Breast epithelium (tissue), 3 donors: ENCODE data around the gene IL5RA.

ENCODE experiments used
- CTCF ChIP-seq, 3 donors: fragments of 450-650 bp; IDR thresholded peaks; one replicate each; pipeline ENCODE4 v1.5.1; 2016 to 2017; ENCODE audit warnings: antibody characterized with exemption in 3 of 3, mild to moderate bottlenecking in 3 of 3, moderate library complexity in 3 of 3
- POLR2A ChIP-seq: fragments of 450-650 bp; IDR thresholded peaks from one replicate; pipeline ENCODE4 v1.6.1; 2016; ENCODE audit warnings: antibody characterized with exemption, mild to moderate bottlenecking, moderate library complexity
- POLR2AphosphoS5 ChIP-seq, 3 donors: sonication (generic); formaldehyde crosslinking; IDR thresholded peaks; one replicate each; pipeline ENCODE4 v1.6.1; 2017; ENCODE audit warnings: antibody characterized with exemption in 3 of 3

- TF ChIP-seq POLR2A (no peak), CTCF (IDR thresholded peaks at IDR 0.05) (no peak), POLR2AphosphoS5 (IDR thresholded peaks at IDR 0.05) (no peak)
These were observed 9.2 kb upstream of the IL5RA start for GRCh38 chr3:3119393-3119851.
